IPS-20b (cell line): ENCODE data around the gene MPC1L.

Source experiments
- H3K27ac ChIP-seq: one replicate; pipeline ENCODE4 v1.5.1; 2013; ENCODE audit warnings: low read length
- H3K27me3 ChIP-seq: 2 replicates; pipeline ENCODE4 v1.6.1; 2013; ENCODE audit warnings: mild to moderate bottlenecking, low read length, inconsistent platforms; ENCODE audit not compliant: insufficient read depth
- H3K36me3 ChIP-seq: 2 replicates; pipeline ENCODE4 v1.6.1; 2013; ENCODE audit warnings: low read depth, mild to moderate bottlenecking, inconsistent platforms, low read length, moderate library complexity; ENCODE audit not compliant: insufficient read depth
- H3K4me1 ChIP-seq: 2 replicates; pipeline ENCODE4 v1.6.1; 2013; ENCODE audit warnings: mild to moderate bottlenecking, control low read depth, inconsistent platforms, low read length, moderate library complexity; ENCODE audit not compliant: insufficient read depth
- H3K4me3 ChIP-seq: 2 replicates; pipeline ENCODE4 v1.5.1; 2013; ENCODE audit warnings: mild to moderate bottlenecking, low read length, inconsistent platforms
- H3K9ac ChIP-seq: 2 replicates; pipeline ENCODE4 v1.6.1; 2013; ENCODE audit warnings: low read depth, mild to moderate bottlenecking, inconsistent platforms, low read length, moderate library complexity
- H3K9me3 ChIP-seq: 2 replicates; pipeline ENCODE4 v1.6.1; 2013; ENCODE audit warnings: mild to moderate bottlenecking, low read depth, low read length, inconsistent platforms; ENCODE audit not compliant: insufficient read depth

The MPC1L gene

DNA sequence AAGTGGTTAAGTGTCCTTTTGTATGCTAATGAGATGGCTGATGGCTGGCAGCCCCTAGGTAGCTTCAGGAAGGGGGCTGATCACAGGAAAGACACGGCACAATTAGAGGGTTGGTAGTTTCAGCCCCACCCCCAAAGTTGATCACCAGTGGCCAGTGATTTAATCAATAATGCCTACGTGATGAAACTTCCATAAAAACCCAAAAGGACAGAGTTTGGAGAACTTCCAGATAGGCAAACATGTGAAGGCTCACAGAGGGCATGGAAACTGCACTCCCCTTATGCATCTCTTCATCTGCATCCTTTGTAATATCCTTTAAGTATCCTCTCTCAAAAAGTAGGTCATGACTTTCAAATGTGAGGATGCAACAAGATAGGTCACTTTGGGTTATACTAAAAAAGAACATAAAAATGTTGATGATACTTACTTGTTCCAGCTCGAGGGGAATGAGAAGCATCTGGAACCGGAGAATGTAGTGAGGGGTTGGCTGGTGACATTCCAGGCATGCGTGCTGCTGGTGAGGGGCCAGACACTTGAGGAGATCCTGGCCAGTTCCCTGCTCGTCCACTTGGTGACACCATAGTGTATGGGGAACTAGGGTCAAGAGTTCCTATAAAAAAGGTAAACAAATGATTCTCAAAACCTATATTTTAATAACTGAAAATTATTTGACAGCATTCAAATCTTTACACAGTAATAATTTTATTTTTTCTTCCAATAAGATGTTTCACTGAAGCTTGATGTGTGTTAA, 40.8 kb downstream of the MPC1L start:
- Histone ChIP-seq H3K4me1 (no peaks in the 10 kb centered on the region), H3K4me3 (no peak overlapping the region), H3K9ac (no peak overlapping the region), H3K9me3 (no peaks in the 10 kb centered on the region), H3K36me3 (peaks cover 96% of the 10 kb centered on the region), H3K27me3 (no peaks in the 10 kb centered on the region), H3K27ac (no peak overlapping the region)

DNA sequence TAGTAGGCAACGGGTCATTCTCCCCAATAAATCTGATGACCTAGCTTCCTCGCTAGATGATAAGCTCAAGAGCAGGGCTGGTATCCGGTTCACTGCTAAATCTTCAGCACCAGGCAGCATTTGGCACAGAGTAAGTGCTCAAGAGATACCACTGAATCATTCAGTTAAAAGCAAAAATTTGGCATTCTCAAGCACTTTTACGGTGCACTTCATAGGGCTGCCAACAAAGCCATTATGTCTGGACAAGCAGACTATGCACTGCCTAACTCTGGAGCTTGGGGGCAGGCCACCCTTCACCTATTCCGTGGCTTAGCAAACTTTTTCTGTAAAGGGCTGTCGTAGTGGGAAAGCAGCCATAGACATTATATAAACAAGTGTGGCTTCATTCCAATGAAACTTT, 47.9 kb downstream of the MPC1L start:
- Histone ChIP-seq H3K9ac (no peak overlapping the region), H3K36me3 (peaks cover 94% of the 10 kb centered on the region), H3K27me3 (no peaks in the 10 kb centered on the region)

More for the DNA sequence above, 47.9 kb downstream of the MPC1L start:
- Histone ChIP-seq H3K9me3 (no peaks in the 10 kb centered on the region), H3K4me1 (no peaks in the 10 kb centered on the region), H3K4me3 (no peak overlapping the region), H3K27ac (no peak overlapping the region)
